Activated CD4-positive, alpha-beta T cell treated with anti-CD3 and anti-CD28 coated beads, Interleukin-2, amount 50 U/mL, for 48 hours (primary cell): ENCODE measurements around the gene SPTB.
A peak's percentile ranks its signal among the peaks of the same experiment; 100 is the strongest.

Experiments
- DNase-seq, 2 experiments: peaks; one replicate each; pipeline ENCODE4 v3.0.0-alpha.2; 2020

SPTB gene

DNA sequence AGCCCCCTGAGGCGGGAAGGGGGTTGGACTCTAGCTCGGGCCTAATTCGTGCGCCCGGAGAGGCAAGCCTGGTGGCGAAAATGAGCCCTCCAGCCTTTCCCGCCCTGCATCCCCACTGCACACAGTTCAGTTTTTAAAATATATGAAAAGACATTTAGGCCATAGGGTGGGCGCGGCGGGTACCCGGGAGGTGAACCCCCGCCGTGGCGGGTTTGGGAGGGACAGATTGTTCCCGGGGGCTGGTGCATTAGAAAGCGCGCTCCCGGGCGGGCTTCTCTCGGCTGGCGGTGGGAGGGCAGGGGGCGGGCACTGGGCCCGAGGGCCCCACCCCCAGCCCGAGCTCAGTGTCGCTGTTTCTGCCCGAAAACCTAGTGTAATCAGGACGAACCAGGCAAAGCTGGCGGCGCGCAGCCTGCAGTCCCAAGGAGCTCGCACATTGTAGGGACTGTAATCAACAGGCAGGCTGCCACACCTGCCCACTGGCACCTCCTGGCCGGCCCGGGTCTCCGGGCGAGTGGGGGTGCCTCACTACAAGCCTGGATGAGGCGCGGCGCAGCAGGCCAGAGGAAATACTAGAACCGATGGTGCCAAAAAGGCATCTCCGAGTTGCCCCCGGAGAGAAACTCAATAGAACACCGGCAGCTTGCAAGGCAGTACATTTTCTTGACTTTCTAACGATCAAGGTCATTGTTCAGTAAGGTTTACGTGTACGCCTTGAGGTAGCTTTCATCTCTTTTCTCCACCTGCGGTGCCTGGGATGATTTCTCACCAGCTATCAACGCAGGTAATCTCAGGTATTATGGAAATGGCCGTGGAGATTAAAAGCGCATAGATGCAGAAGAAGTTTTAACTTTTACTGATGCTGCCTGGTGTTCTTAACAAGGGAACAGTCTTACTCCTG is 764 bp upstream of the SPTB start:
- DNase-seq: peak; percentile 68 to 75

DNA sequence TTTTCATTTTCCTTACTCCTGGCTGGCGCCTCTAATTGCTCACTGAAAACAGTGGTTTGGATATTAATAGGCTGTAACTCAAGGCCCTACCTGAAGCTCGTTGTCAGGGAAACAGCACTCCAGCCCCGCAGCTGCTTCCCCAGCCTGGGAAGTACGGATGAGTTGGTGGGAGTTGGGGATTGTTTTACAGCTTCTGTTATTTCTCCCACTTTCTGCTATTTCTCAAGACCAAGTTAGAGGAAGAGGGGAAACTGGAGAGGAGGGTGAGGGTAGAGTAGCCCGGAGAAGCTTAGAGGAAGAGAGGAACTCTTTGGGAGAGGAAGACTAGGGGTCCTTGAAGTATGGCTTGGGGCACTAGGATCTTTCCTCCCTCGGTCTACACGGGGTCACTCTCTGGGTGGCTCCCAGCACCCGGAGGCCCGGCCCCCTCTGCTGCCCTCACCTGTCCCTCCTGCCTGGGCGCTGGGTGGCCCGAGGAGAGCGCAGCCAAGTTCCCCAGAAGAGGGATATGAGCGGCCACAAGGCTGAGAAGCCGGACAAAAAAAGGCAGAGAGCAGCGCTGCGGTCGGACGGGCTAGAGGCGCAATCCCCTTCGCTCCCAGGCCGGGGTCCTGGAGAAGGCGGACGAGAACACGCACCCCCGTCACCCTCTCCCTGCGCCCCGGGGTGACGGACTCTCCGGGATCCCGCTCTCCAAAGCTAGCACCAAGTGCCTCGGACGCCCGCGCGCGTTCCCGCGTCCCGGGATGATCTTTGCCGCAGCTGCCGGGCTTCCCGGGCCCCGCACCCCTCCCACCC is 671 bp downstream of the SPTB start:
- peak; percentile 6 to 13 for DNase-seq

DNA sequence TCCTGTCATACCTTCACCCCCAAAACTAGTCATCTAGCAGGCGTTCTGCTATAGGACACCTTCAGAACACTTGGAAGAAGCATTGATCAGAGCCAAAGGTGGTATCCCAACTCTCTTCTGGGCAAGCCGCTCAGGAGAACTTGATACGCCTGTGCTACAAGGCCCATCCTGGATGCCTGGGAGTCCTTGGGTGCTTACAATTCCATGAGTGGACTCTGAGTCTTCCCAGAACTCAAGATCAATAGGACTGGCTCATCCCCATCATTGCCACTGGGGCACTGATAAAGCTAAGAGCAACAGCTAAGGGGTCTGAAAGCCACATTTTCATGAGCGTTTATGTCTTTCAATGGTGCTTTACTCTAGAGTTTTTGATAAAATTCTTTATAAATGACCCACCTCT is 1.9 kb downstream of the SPTB start:
- DNase-seq: no peak

DNA sequence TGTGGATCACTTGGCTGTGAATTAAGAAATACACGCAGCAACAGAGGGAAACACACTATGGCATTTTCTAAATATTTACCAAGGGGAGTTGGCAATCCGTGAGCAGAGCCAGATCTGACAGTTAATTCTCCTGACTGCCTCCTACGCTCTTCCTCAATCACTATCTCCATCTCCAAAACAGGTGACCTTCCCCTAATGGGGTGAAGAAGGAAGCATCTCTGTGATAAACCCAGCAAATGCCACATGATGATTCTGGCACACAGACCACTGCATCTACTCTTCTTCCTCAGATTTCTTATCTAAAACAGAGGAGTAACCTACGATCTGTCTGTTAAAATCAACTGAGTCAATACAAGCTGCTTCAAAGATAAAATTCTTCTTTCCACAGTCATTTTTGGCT is 4.4 kb downstream of the SPTB start:
- DNase-seq: no peak

DNA sequence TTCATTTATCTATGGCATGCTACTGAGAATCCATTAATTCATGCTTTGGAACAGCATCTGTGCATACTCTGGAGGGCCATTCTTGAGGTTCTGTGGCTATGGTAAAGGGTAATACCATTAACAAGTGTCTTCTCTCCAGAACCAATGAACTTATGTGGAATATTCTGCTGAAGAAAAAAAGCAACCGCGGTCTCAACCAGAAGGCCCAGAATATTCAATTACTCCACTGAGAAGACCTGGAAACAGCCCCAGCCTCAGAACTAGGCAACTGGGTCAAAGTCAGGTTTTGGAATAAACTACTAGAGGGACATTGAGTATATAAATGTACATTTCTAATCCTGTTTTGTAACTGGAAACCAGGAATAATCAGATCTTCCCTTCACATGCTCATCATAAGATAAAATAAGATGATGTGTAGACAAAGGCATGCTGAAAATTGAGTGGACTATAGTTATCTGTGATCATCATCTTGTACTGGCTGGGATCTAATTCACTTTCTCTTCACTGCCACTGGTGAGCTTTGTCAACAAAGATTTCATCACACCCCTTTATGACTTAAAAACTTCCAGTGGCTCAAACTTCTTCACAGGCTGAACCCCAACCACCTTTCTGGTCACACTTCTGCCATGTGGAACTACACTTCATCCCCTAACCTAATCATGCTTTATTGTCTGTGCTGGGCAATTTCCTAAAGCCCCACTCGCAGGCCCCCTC is 6.0 kb downstream of the SPTB start:
- no peak for DNase-seq

DNA sequence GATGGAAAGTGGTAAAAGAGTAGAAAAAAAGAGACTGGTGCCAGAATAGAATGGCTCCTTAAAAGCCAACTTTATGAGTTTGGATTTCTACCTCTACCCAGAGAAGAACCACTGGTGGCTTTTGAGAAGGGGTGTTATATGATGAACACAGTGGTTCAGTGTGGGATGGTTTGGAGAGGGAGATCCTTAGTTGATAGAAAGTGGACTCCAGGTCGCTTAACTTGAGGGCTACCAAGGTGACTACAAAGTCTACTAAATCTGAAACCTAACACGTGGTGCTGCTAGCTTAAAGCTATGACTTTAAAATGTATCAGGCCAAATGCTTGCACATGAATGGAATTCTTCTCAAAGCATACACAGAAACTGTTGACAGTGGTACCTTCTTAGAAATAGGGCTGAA is 8.4 kb downstream of the SPTB start:
- no peak for DNase-seq

DNA sequence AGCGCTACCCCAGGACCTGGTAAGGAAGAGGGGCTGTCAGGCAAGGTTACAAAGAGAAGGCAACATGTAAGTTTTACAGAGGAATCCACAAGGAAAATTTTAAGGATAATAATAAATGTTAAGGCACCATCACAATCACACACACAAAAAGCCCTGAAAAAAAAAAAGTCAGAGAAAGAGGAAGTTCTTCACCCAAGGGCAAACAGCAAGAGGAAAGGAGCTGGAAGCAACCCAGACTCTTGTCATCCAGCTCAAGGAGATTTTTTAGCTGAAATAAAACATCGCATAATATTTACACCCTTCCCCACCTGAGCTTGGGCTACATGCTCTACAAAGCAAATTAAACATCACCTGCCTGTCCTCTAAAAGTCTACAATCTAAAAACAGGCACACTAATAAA is 9.5 kb downstream of the SPTB start:
- DNase-seq: no peak

DNA sequence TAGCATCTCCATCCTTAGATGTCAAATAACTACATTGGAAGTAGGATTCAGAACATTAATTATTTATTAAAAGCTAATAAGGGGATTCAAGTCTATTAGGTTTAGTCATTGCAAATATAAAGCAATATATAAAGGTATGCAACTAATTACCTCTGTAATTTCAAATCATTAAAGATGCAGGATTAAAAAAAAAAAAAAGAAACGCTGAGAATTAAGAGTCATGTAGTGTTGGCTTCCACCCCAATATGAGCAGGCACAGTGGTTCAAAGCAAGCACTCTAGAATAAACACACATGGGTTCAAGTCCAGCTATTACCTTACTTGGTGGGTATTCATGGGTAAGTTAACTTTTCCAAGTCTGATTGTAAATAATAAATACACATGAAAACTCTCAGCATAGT is 10.9 kb downstream of the SPTB start:
- DNase-seq: no peak

DNA sequence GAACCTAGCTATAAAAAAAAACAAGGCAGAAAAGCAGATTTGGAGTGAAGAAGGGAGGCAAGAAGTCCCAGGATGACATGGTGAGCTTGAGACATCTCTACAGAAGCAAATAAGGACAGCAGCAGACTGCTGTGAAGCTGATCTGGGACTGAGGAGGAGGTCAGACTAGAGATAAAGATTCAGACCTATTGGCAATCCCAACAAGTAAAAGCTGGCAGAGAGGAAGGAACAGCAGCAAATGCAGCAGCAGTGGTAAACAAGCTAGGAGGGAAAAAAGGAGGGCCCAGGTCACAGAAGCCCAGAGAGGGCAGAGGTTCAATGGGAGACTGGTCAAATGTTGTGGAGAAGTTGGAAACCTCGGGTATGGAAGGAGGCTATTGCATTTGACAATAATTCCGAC is 11.3 kb downstream of the SPTB start:
- no peak for DNase-seq

DNA sequence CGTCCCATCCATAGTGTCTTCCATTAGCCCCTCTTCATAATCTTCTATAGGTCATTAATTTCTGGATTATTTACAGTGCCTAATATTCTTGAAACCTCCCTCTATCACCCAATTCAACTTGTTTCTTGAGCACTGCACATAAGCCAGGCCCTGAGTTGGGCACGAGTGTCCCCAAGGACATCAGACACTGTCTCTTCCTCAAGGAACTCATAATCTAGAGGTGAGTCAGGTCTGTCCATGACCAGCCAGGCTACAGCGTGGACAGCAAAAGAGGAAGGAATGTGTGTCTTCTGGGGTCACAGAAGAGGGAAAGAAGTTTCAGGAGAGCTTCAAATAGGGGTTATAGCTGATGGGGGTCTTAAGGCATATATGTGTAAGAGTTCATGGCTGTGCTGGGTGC is 12.5 kb downstream of the SPTB start:
- DNase-seq: no peak

DNA sequence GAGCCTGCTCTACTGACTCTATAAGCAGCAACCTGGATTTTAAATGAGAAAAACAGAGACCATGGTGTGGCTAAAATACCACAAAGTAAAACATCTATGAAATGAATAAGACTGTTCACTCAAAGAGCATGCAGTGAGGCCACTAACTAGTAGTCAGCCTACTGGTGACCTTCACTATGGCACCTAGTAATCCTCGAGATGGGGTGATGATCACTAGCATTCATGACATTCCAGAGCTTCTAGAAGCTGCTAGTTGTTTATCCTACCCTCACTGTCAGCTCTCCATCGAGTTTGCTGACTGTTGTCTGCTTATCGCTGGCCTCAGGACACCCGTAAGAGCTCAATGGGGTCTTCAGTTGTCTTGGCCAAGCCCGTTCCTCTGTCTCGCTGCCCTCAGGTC is 13.7 kb downstream of the SPTB start:
- DNase-seq: no peak

DNA sequence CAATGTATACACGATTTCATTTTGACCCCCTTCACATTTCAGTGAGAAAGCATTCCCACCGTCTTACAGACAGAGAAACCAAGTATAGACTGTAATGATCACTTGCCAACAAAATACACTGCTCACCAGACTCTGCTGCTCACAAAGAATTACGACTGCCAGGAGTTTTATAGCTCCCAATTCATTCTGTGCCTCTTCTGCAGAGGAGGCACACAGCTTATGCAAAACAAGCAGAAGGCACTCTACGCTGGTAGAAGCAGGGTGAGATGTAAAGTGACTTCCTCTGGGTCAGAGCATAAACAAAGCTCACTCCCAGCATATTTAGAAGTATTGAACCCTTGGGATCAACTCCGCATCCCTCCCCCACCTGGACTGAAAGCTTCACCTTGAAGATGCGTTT is 14.6 kb downstream of the SPTB start:
- DNase-seq: no peak

DNA sequence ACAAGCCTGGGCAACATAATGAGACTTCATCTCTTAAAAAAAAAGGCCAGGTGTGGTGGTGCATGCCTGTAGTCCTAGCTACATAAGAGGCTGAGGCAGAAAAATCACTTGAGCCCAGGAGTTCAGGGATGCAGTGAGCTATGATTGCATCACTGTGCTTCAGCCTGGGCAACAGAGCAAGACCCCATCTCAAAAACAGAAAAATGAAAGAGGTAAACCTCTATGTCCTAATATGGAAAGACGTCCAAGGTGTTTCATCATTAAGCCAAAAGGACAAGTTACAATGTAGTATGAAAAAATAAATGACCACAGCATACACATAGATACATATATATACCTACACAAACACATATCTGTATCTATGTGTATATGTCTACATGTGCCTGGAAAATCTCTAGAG is 15.4 kb downstream of the SPTB start:
- no peak for DNase-seq

DNA sequence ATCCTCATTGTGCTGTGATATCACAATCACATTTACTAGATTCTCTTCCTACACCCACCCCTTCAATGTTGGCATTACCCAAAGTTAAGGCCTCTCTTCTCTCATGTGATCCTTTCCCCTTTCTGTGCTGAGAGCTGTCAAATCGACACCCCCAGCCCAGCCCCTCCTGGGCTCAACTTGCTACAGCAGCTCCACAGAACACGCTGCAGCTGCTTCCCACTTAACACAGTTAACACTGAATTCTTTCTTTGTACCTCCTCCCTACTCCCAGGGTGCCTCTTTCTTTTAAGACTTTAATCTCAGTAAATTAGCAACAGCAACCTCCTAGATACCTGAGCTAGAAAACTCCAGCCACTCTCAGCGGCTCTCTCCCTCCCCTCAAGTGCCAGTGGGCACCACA is 17.8 kb downstream of the SPTB start:
- DNase-seq: no peak

DNA sequence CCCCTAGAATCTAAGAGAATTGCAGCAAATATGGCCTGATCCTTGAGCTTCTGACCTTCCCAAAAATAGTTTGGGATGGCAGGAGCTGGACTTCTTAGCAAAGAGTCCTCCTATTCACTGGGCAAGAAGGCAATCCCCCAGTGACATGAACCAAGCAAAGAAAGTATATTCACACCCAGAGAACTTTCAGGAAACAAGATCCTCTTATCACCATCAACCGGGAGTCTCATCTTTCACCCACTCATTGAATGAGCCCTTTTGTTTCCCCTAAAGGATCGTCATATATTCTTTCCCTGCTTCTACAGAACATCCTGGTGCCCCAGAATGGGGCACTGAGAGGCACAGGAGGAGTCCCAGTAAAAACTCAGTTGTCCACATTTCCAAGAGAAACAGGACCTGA is 19.7 kb downstream of the SPTB start:
- DNase-seq: no peak

DNA sequence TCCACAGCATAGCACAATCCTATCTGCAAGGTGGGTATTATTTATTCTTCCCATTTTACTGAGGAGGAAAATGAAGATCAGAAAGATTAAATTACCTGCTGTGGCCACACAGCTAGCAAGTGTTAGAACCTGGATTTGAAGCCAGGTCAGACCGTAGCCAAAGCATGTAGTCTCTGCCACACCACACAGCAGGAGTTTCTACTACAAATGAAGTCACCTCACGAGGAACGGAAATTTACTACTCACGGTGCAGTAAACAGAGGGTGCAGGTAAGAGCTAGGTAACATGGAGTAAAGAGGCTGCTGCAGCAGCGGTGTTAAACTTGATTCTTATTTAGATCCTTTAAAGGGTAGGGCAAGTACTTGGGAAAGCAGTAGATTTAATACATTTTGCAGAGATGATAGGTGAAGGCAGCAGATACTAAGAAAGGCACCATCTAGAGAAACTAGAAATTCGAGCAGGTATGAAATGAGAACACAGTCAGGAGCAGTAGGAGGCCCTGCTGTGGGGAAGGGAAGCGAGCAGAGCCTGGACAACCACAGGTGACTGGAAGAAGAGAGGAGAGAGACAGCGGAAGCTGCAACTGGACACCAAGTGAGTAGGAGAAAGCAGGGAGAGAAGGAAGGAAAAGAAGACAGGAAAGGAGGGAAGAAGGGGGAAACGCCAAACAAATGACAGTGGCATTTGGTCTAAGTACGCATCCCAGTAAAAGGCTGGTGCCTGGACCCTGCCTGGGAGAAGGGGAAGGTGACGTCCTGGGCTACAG is 21.5 kb downstream of the SPTB start:
- no peak for DNase-seq

DNA sequence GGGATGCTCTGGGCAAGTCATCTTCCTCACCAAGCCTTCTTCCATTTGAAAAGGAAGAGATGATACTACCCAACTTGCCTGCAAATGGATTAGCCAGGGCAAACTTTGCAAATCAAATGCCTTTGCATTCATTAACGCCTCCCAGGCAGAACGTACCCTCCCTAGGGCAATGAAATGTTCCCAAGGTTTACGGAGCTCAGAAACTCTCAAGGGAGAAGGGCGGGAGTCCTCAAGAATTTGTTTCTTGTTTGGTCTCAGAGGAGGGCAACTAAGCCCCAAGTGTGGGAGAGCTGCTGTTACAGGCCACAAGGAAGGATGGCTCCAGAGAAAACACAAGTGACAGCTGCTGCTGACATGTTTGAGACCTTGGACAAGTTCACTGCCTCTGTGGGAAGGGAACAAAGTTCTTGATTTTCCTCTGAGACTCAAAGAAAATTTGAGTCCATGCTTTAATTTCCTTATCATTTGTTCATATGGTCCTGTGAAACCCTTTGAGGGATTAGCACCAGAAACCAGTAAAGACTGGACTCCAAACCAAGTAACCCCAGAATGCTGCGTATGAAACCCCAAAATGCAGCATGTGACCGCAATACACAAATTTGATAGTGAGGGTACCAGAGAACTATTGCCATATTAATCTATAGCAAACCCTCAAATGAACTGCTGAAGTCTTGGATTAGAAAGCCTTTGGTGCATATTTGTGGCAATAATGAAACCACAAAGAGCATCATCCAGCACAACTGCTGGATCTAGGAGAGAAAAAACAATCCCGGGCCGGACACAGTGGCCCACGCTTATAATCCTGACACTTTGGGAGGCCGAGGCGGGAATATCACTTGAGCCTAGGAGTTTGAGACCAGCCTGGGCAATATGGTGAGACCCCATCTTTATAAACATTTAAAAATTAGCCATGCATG is 22.9 kb downstream of the SPTB start:
- no peak for DNase-seq

DNA sequence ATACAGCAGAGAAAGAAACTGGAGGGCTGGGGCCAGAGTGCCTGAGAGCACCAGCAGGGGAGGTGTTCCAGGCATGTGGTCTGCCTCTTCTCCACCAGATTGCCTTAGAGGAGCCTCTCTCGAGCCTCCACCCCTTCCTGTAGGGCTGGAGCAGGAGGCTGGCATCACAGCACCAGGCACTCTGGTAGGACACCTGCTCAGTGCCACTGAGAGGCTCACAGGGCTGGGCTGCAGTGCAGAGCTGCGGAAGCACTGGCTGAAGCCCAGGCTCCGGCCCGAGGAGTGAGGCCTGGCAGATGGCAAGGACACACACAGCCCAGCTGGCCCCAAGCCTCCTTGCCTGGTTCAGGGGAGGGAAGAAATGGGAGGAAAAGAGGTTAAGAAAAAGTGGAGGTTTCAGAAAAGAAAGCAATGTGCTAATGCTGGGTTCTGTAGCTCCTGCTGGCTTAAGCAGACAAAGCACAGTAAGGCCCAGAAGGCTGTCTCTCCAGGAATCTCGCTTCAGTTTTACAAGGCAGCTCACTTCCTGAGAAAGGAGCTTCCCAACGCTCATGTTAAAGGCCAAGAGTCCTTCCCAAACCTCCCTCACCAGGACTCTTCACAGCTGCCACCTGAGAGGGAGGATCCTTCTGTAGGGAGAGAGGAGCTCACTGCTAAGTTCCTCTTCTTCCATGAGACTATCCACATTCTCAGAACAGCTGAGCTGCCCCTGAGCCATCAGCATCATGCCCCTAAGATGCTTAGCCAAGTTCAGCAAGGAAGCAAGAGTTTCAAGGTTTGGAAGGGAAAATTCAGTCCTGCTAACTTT is 23.8 kb downstream of the SPTB start:
- no peak for DNase-seq

DNA sequence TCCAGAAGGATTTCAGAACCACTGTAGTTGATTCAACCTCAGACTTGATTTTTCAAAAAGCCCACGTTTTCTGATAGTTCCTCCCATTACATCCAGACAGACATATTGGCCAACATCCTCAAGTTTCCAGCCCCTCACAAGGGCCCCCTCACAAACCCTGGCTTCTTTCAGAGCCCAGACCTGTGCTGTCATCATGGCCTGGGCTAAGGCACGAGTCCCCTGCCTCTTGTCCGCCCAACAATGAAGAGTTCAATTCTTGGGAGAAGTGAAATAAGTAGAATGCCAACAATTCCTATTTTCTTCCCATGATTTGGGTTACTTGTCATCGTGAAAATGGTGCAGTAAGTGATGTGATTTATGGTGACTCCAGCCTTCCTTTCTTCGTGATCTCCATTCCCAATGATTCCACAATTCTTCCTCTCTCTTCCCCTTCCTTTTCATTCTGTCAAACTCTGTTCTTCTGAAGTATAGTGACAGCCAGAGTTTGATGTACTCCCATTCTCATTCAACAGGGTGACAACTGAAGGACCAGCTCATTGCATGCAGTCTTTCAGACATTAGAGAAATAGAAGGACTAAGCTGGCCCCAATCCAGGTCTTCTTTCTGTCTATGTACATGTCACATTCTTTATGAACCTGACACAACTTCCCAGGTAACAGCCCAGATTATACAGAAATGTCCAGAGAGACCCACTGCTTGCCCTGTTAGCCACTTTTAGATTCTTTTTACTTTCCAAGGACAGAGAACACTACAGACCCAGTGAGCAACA is 29.2 kb downstream of the SPTB start:
- no peak for DNase-seq

DNA sequence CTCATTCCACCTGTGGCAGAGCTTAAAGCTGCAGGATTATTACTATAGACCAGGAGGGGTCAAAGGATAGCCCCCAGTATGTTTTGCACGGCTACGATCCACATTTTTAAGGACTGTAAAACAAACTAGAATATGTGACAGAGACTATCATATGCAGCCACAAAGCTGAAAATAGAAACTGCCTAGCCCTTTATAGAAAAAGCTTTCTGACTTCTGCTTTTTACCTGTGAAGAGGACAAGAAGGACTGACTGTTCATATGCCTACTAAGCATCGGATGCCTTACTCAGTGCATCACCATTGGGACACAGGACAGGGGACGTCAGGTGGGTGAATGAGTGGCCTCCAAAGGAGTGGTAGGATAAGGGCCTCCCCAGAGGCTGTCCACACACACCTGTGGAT is 29.8 kb downstream of the SPTB start:
- no peak for DNase-seq
